GM13976 (cell line): ENCODE measurements around the gene OR10K1.
"Not testable (repeated sequence)": the region's sequence is repeated elsewhere in the genome, so short reads cannot be mapped to it uniquely, and the experiment has no call there.

Experiments used
- DNase-seq: peaks from one replicate; pipeline ENCODE4 v3.0.0; 2012; ENCODE audit warnings: low spot score
- CTCF ChIP-seq: IDR thresholded peaks from 2 replicates; pipeline ENCODE4 v1.5.1; 2012; ENCODE audit warnings: borderline replicate concordance, mild to moderate bottlenecking; ENCODE audit not compliant: insufficient read depth; ENCODE audit errors: extremely low read depth, missing control alignments, control extremely low read depth
- in situ Hi-C: fragments of 300-500 bp; cut with MboI; formaldehyde crosslinking; loops from one replicate; pipeline ENCODE4 v1.12.0; 2022; ENCODE audit warnings: low sequenced_read_pairs, mixed read lengths, inconsistent platforms; ENCODE audit not compliant: unreplicated experiment

Gene OR10K1, protein sequence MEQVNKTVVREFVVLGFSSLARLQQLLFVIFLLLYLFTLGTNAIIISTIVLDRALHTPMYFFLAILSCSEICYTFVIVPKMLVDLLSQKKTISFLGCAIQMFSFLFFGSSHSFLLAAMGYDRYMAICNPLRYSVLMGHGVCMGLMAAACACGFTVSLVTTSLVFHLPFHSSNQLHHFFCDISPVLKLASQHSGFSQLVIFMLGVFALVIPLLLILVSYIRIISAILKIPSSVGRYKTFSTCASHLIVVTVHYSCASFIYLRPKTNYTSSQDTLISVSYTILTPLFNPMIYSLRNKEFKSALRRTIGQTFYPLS

GRCh38 chr1:158461534-158461933, at the start of gene OR10K1:
Gene OR10K1 (plus strand): TSS chr1:158461834. CDS start chr1:158465562, 3,728 bp downstream.
- in situ Hi-C loops, result no loop called here
- DNase-seq, result no peak

GRCh38 chr1:158414651-158415345, 46.8 kb upstream of the OR10K1 start:
- no peak for TF ChIP-seq CTCF
- no peak for DNase-seq
- in situ Hi-C loops, result no loop called here

More at GRCh38 chr1:158461534-158461933, at the start of gene OR10K1:
- TF ChIP-seq CTCF, result no peak

DNA sequence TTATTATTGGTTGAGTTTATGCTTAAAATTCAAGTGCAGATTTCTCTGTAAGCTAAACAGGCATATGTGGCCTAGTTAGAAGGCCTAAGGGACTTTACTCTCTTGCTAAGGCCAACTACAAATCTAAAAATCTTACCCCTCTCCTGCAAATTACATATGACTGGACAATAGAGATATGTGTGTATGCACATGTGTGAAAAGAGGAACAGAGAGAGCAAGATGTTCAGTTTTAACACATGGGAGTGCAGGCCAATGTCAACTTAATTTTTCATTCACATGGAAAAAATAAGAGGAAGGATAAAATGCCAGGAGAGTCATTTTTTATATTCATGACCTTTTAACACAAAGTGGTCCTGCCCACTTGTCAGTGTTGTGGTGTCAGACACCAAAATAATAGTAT, 44.0 kb upstream of the OR10K1 start:
- TF ChIP-seq CTCF, result no peak
- in situ Hi-C loops, result no loop called here
- DNase-seq, result no peak

DNA sequence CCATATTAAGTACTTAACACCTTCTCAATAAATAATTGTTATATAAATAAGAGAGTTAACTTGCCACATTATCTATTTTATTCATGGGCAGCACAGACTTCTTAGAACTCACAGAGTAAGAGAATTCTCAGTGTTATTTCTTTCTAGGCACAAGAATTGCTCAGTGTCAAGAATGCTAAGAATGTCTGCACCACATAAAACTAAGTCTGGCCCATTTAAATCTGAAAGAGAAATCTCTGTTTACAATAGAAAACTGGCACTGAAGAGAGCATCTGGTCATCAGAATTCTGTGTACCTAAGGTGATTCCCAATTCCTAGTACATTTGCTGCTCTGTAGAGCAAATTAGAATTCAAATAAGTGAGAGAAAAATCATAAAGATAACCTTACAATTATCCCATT, 39.4 kb upstream of the OR10K1 start:
- TF ChIP-seq CTCF, result no peak
- no peak for DNase-seq
- in situ Hi-C loops, result no loop called here

DNA sequence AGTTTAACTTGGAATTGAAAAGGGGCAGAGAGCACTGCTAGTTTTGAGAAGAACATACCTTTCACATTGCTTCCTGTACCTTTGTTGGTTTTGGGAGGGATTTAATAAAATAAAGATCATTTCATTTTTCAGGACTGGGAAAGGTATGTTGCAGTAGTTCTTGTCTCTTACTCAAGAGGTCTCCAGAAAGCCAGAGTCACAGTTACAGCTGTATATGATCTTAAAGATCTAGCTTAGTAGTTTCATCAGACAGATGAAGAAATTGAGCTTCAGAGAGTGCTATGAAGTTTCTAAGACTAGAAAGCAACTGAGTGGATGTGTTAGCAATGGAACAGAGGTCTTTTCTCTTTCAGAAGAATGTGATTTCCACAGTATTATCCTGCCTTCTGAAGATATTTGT, 36.6 kb upstream of the OR10K1 start:
- in situ Hi-C loops, result no loop called here
- no peak for TF ChIP-seq CTCF
- DNase-seq, result no peak

DNA sequence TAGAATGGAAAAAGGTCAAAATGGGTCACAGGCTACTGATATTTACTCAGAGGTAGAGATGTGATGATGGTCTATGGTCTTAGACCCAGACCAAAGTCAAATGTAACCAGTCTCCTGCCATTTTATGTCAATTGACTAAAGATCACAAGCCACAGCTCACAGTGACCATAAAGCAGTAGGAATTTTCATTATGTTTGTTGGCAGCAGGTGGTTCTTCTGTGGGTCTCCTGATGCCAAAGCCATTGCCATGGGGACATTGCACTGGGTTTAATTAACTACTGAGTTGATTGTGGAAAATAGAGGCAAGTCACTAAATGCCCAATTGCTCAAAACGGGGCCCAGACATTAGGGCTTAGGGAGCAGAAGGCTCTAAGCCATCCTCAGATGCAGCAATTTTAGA, 35.5 kb upstream of the OR10K1 start, which contains the start of gene OR10K2:
Gene OR10K2 (minus strand): TSS at position 101 of the 400 bp plus-strand sequence. CDS start 5,371 bp downstream, outside the sequence.
- in situ Hi-C loops, result no loop called here

DNA sequence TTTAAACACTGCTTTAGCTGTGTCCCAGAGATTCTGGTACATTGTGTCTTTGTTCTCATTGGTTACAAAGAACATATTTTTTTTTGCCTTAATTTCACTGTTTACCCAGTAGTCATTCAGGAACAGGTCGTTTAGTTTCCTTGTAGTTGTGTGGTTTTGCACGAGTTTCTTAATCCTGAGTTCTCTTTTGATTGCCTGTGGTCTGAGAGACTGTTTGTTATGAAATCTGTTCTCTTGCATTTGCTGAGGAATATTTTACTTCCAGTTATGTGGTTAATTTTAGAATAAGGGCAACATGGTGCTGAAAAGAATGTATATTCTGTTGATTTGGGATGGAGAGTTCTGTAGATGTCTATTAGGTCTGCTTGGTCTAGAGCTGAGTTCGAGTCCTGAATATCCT, 31.5 kb upstream of the OR10K1 start:
- DNase-seq, in situ Hi-C loops: not testable (repeated sequence)

More for the DNA sequence above, 35.5 kb upstream of the OR10K1 start, which contains the start of gene OR10K2:
- no peak for DNase-seq
- no peak for TF ChIP-seq CTCF
